ENCODE data around the gene MYT1. TPM values are rescaled to one million over a fixed set of nuclear protein-coding genes. Genes with fewer than 3 reads are reported as not detected.

MYT1 gene
- polyA plus RNA-seq, 1 of the 3 experiments (the other 2 are of a cell fraction) = 0.10 TPM

- TF ChIP-seq, protein P1, sequence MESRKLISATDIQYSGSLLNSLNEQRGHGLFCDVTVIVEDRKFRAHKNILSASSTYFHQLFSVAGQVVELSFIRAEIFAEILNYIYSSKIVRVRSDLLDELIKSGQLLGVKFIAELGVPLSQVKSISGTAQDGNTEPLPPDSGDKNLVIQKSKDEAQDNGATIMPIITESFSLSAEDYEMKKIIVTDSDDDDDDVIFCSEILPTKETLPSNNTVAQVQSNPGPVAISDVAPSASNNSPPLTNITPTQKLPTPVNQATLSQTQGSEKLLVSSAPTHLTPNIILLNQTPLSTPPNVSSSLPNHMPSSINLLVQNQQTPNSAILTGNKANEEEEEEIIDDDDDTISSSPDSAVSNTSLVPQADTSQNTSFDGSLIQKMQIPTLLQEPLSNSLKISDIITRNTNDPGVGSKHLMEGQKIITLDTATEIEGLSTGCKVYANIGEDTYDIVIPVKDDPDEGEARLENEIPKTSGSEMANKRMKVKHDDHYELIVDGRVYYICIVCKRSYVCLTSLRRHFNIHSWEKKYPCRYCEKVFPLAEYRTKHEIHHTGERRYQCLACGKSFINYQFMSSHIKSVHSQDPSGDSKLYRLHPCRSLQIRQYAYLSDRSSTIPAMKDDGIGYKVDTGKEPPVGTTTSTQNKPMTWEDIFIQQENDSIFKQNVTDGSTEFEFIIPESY (IDR thresholded peaks at IDR 0.05; ENCODE audit: borderline replicate concordance, low read depth) = no peak
- TF ChIP-seq YY1 (IDR thresholded peaks at IDR 0.05; ENCODE audit: low read depth) (no peak), NFIC (IDR thresholded peaks at IDR 0.05; ENCODE audit: borderline replicate concordance) (no peak), POLR2AphosphoS5 (IDR thresholded peaks at IDR 0.05; ENCODE audit: low read depth, low read length) (no peak), GATA2 (CRISPR knock-in tag; IDR thresholded peaks at IDR 0.05) (no peak), SIN3A (IDR thresholded peaks at IDR 0.05; ENCODE audit: borderline replicate concordance, low read depth, low read length) (no peak)
These were observed 51.8 kb downstream of the MYT1 start (continued) for GRCh38 chr20:64216036-64216435.

- peaks cover 0 to 45% of the 10 kb centered on the region in 2 experiments; a peak in 1 of 4 replicates for H3K4me1 ChIP-seq (ENCODE audit: control insufficient read depth in 1 of 2, insufficient read depth in 2 of 2, low read depth in 1 of 2, low read length in 1 of 2)
- H3F3A ChIP-seq (replicated peaks; ENCODE audit: insufficient read depth) = no peaks in the 10 kb centered on the region
- H3K79me2 ChIP-seq (ENCODE audit: insufficient read depth) = no peaks in the 10 kb centered on the region
- DNase-seq = no peak
- H2AFZ ChIP-seq (ENCODE audit: low read depth) = no peak overlapping the region
- H3K27me3 ChIP-seq (ENCODE audit: insufficient read depth) = no peaks in the 10 kb centered on the region; the same call in 1 of the 2 replicates
- H3K9me3 ChIP-seq = no peaks in the 10 kb centered on the region
- H3K4me2 ChIP-seq = no peak overlapping the region
- WGBS (ENCODE audit: low lambda C conversion rate) = 54% methylated on average over 6 of the region's 11 CpGs
- no peak overlapping the region for H3K4me3 ChIP-seq (ENCODE audit: low read depth in 2 of 2, low read length in 1 of 2)
- TF ChIP-seq GATA2 (CRISPR knock-in tag; IDR thresholded peaks at IDR 0.05) (no peak), GABPA (IDR thresholded peaks at IDR 0.05; ENCODE audit: low read depth) (no peak), RAD21 (IDR thresholded peaks at IDR 0.05; ENCODE audit: low read length) (no peak), MEF2A (IDR thresholded peaks at IDR 0.05; ENCODE audit: borderline replicate concordance, low read depth) (no peak), TEAD4 (IDR thresholded peaks at IDR 0.05; ENCODE audit: borderline replicate concordance, insufficient read depth) (no peak), FOXM1 (IDR thresholded peaks at IDR 0.05; ENCODE audit: low read depth) (no peak), SIN3A (IDR thresholded peaks at IDR 0.05; ENCODE audit: borderline replicate concordance, low read depth, low read length) (no peak), RFX5 (IDR thresholded peaks at IDR 0.05; ENCODE audit: low read length) (no peak), FOXJ3 (CRISPR knock-in tag; IDR thresholded peaks at IDR 0.05) (no peak), EP300 (IDR thresholded peaks at IDR 0.05; ENCODE audit: borderline replicate concordance in 1 of 2, low read depth in 1 of 2, low read length in 1 of 2) (no peak), FOSL2 (IDR thresholded peaks at IDR 0.05; ENCODE audit: borderline replicate concordance, low read depth) (no peak), MXI1 (IDR thresholded peaks at IDR 0.05; ENCODE audit: low read depth, low read length) (no peak), POLR2AphosphoS5 (IDR thresholded peaks at IDR 0.05; ENCODE audit: low read depth, low read length) (no peak), CHD2 (IDR thresholded peaks at IDR 0.05; ENCODE audit: low read length, partially characterized antibody) (no peak), NRF1 (IDR thresholded peaks at IDR 0.05; ENCODE audit: low read depth, low read length) (no peak), NFIC (IDR thresholded peaks at IDR 0.05; ENCODE audit: borderline replicate concordance) (no peak)
- H3K27ac ChIP-seq (ENCODE audit: low read depth in 2 of 2, low read length in 1 of 2) = no peak overlapping the region; a peak in 1 of 4 replicates
- CTCF ChIA-PET = interaction anchor here (1.5 kb wide), 1 partner anchor 48 kb away, joined by 3 read pairs; no protein-coding TSS in a partner anchor
- no peaks in the 10 kb centered on the region for H3K9me2 ChIP-seq
- no peaks in the 10 kb centered on the region for H4K20me1 ChIP-seq (ENCODE audit: insufficient read depth)
- no peak overlapping the region for H3K9ac ChIP-seq
- POLR2A ChIA-PET = no interaction called here
- no peaks in the 10 kb centered on the region for H3K36me3 ChIP-seq (replicated peaks in 1 of 2; ENCODE audit: control insufficient read depth in 1 of 2, insufficient read depth in 2 of 2, low read length in 1 of 2)
These were observed 52.7 kb downstream of the MYT1 start for GRCh38 chr20:64216910-64217309.
